ENCODE data around the gene GNL1.

The GNL1 gene

DNA sequence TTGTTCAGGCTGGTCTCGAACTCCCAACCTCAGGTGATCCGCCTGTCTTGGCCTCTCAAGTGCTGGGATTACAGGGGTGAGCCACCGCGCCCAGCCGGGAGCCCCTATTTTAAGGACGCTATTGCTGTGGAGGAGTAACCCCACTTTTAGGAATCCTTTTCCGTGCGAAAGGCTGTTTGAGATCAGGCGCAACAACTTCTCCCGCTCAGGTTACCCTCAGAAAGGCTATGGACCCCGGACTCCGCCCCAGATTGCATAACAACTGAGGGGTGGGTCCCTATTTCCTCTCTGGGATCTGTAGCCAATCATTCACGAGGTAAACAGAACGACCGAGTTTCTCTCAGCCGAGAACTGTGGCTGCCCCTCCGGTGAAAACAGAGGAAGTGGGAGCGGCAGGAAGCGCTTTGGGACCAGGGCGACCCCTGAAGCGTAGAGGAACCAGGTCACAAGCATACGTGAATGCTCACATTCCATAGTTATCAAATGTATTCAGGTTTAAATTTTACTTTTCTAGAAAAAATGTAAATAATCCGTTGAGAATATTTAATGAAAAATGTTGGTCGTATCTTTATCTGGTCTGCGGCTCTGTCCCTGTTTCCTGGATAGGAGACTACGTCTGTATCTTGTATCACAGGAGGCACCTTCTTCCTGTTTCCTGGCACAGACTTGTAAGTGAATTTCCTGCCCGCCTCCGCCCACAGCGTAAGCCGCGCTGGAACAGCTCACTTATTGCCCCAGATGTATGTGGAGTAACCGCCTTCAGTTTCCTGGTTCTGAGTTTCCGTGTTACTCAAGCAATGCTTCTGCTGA, 40.1 kb downstream of the GNL1 start (continued):
- TF ChIP-seq, protein P1, sequence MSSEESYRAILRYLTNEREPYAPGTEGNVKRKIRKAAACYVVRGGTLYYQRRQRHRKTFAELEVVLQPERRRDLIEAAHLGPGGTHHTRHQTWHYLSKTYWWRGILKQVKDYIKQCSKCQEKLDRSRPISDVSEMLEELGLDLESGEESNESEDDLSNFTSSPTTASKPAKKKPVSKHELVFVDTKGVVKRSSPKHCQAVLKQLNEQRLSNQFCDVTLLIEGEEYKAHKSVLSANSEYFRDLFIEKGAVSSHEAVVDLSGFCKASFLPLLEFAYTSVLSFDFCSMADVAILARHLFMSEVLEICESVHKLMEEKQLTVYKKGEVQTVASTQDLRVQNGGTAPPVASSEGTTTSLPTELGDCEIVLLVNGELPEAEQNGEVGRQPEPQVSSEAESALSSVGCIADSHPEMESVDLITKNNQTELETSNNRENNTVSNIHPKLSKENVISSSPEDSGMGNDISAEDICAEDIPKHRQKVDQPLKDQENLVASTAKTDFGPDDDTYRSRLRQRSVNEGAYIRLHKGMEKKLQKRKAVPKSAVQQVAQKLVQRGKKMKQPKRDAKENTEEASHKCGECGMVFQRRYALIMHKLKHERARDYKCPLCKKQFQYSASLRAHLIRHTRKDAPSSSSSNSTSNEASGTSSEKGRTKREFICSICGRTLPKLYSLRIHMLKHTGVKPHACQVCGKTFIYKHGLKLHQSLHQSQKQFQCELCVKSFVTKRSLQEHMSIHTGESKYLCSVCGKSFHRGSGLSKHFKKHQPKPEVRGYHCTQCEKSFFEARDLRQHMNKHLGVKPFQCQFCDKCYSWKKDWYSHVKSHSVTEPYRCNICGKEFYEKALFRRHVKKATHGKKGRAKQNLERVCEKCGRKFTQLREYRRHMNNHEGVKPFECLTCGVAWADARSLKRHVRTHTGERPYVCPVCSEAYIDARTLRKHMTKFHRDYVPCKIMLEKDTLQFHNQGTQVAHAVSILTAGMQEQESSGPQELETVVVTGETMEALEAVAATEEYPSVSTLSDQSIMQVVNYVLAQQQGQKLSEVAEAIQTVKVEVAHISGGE (tag by site-specific recombination; conservative IDR thresholded peaks at IDR 0.05; ENCODE audit: low read depth): peak; percentile 59
- TF ChIP-seq ZNF555 (tag by site-specific recombination; conservative IDR thresholded peaks at IDR 0.05) (no peak), ZFP69B (tag by site-specific recombination; IDR thresholded peaks at IDR 0.05) (peak; percentile 64; the same call in 1 of the 2 replicates), KLF8 (tag by site-specific recombination; IDR thresholded peaks at IDR 0.05) (no peak), ZNF48 (tag by site-specific recombination; IDR thresholded peaks at IDR 0.05) (no peak), ZNF585B (tag by site-specific recombination; IDR thresholded peaks at IDR 0.05) (no peak), ZNF311 (tag by site-specific recombination; IDR thresholded peaks at IDR 0.05; ENCODE audit: borderline replicate concordance) (no peak), ZNF843 (tag by site-specific recombination; IDR thresholded peaks at IDR 0.05) (no peak), ZNF132 (tag by site-specific recombination; IDR thresholded peaks at IDR 0.05; ENCODE audit: borderline replicate concordance) (no peak), GLI4 (tag by site-specific recombination; IDR thresholded peaks at IDR 0.05) (no peak), ZNF335 (tag by site-specific recombination; conservative IDR thresholded peaks at IDR 0.05) (peak; percentile 76), ZBTB8A (tag by site-specific recombination; IDR thresholded peaks at IDR 0.05) (peak; percentile 61), ZNF274 (IDR thresholded peaks at IDR 0.05; ENCODE audit: low read length) (no peak), ZNF274 (tag by site-specific recombination; IDR thresholded peaks at IDR 0.05; ENCODE audit: borderline replicate concordance) (no peak), ZNF626 (tag by site-specific recombination; IDR thresholded peaks at IDR 0.05) (no peak), ZFHX2 (tag by site-specific recombination; conservative IDR thresholded peaks at IDR 0.05) (peak; percentile 68), TCF7L2 (IDR thresholded peaks at IDR 0.05; ENCODE audit: borderline replicate concordance, low read depth, low read length) (no peak), ZNF610 (tag by site-specific recombination; IDR thresholded peaks at IDR 0.05; ENCODE audit: borderline replicate concordance) (peak; percentile 92)
- TF ChIP-seq, protein P2, sequence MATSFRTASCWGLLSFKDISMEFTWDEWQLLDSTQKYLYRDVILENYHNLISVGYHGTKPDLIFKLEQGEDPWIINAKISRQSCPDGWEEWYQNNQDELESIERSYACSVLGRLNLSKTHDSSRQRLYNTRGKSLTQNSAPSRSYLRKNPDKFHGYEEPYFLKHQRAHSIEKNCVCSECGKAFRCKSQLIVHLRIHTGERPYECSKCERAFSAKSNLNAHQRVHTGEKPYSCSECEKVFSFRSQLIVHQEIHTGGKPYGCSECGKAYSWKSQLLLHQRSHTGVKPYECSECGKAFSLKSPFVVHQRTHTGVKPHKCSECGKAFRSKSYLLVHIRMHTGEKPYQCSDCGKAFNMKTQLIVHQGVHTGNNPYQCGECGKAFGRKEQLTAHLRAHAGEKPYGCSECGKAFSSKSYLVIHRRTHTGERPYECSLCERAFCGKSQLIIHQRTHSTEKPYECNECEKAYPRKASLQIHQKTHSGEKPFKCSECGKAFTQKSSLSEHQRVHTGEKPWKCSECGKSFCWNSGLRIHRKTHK (tag by site-specific recombination; IDR thresholded peaks at IDR 0.05): no peak
- TF ChIP-seq, protein P3, sequence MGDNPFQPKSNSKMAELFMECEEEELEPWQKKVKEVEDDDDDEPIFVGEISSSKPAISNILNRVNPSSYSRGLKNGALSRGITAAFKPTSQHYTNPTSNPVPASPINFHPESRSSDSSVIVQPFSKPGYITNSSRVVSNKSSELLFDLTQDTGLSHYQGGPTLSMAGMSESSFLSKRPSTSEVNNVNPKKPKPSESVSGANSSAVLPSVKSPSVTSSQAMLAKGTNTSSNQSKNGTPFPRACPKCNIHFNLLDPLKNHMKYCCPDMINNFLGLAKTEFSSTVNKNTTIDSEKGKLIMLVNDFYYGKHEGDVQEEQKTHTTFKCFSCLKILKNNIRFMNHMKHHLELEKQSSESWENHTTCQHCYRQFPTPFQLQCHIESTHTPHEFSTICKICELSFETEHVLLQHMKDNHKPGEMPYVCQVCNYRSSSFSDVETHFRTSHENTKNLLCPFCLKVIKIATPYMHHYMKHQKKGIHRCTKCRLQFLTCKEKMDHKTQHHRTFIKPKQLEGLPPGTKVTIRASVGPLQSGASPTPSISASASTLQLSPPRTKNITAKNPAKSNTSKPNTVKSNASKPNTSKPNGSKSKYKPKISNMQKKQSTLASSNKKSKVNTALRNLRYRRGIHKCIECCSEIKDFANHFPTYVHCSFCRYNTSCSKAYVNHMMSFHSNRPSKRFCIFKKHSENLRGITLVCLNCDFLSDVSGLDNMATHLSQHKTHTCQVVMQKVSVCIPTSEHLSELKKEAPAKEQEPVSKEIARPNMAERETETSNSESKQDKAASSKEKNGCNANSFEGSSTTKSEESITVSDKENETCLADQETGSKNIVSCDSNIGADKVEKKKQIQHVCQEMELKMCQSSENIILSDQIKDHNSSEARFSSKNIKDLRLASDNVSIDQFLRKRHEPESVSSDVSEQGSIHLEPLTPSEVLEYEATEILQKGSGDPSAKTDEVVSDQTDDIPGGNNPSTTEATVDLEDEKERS (tag by site-specific recombination; IDR thresholded peaks at IDR 0.05): no peak

Measured in HEK293 (cell line).